HG02571 (cell line): ENCODE data around the gene LENG8.
"Not testable (repeated sequence)": the region's sequence is repeated elsewhere in the genome, so short reads cannot be mapped to it uniquely, and the experiment has no call there.

ENCODE experiments used
- ATAC-seq: cut with Tn5 transposase; IDR thresholded peaks from one replicate; pipeline ENCODE4 v1.9.1; 2021; ENCODE audit warnings: mild to moderate bottlenecking, moderate library complexity; ENCODE audit not compliant: unreplicated experiment

LENG8 gene

GRCh38 chr19:54509200-54509940, 60.4 kb downstream of the LENG8 start:
- not testable (repeated sequence) for ATAC-seq
